Measurements from ENCODE around the gene BBS9. TPM values are rescaled to one million over a fixed set of nuclear protein-coding genes. Genes with fewer than 3 reads are reported as not detected.

BBS9 gene
- total and polyA plus RNA-seq, 2 donors (not counting 3 experiments of a cell fraction or from before 2014, with no cell fraction given): 5.7 to 17.4 TPM

- H3K27ac ChIP-seq (ENCODE audit: insufficient read depth, low read depth, low read length): no peak overlapping the region
- H3K79me2 ChIP-seq (ENCODE audit: control insufficient read depth, insufficient read depth, low read length): no peaks in the 10 kb centered on the region
- DNase-seq (ENCODE audit: low read depth, low spot score) (no peak), FAIRE-seq (no peak)
- no peaks in the 10 kb centered on the region for H3K36me3 ChIP-seq (ENCODE audit: control insufficient read depth in 2 of 2, extremely low read depth in 1 of 2, insufficient read depth in 2 of 2, low read length in 2 of 2)
- no peaks in the 10 kb centered on the region for H3K27me3 ChIP-seq (ENCODE audit: control insufficient read depth in 2 of 2, insufficient read depth in 2 of 2, low read length in 2 of 2)
- intact Hi-C loops (cut with micrococcal nuclease) (no loop called here), dilution Hi-C loops (cut with MboI; ENCODE audit: extremely low pct_ligation_motif_present, low sequenced_read_pairs) (no loop called here)
- H3K9me3 ChIP-seq (replicated peaks; ENCODE audit: control insufficient read depth, insufficient read depth, low read length): no peaks in the 10 kb centered on the region
- no peaks in the 10 kb centered on the region for H4K20me1 ChIP-seq (replicated peaks; ENCODE audit: control insufficient read depth, extremely low read depth, insufficient read depth, low read length)
- POLR2A ChIA-PET: no interaction called here
- H2AFZ ChIP-seq (ENCODE audit: low read depth, low read length): no peak overlapping the region
- H3K4me2 ChIP-seq (ENCODE audit: insufficient read depth, low read length): no peak overlapping the region
- no peak overlapping the region for H3K4me3 ChIP-seq (replicated peaks in 1 of 3; ENCODE audit: insufficient read depth in 1 of 3, low read depth in 1 of 3, low read length in 3 of 3)
- CTCF ChIA-PET: no interaction called here
- no peak overlapping the region for H3K9ac ChIP-seq (replicated peaks; ENCODE audit: extremely low read depth, insufficient read depth, low read length)
- no peak for TF ChIP-seq POLR2A (IDR thresholded peaks at IDR 0.05; ENCODE audit: low read depth, low read length)
- TF ChIP-seq MYC (IDR thresholded peaks at IDR 0.05; ENCODE audit: low read depth, low read length): no peak
- TF ChIP-seq EZH2 (IDR thresholded peaks at IDR 0.05; ENCODE audit: borderline replicate concordance, low read depth, low read length, severe bottlenecking): no peak
- TF ChIP-seq JUN (IDR thresholded peaks at IDR 0.05; ENCODE audit: borderline replicate concordance, insufficient read depth, insufficient read length, low read depth): no peak
- TF ChIP-seq, protein P1, sequence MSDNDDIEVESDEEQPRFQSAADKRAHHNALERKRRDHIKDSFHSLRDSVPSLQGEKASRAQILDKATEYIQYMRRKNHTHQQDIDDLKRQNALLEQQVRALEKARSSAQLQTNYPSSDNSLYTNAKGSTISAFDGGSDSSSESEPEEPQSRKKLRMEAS (IDR thresholded peaks at IDR 0.05; ENCODE audit: insufficient read depth, insufficient read length): no peak
- TF ChIP-seq, protein P2, sequence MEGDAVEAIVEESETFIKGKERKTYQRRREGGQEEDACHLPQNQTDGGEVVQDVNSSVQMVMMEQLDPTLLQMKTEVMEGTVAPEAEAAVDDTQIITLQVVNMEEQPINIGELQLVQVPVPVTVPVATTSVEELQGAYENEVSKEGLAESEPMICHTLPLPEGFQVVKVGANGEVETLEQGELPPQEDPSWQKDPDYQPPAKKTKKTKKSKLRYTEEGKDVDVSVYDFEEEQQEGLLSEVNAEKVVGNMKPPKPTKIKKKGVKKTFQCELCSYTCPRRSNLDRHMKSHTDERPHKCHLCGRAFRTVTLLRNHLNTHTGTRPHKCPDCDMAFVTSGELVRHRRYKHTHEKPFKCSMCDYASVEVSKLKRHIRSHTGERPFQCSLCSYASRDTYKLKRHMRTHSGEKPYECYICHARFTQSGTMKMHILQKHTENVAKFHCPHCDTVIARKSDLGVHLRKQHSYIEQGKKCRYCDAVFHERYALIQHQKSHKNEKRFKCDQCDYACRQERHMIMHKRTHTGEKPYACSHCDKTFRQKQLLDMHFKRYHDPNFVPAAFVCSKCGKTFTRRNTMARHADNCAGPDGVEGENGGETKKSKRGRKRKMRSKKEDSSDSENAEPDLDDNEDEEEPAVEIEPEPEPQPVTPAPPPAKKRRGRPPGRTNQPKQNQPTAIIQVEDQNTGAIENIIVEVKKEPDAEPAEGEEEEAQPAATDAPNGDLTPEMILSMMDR (IDR thresholded peaks at IDR 0.05; ENCODE audit: extremely low read depth in 1 of 2, insufficient read depth in 1 of 2, low read depth in 1 of 2, low read length in 2 of 2): no peak
- no peaks in the 10 kb centered on the region for H3K9me1 ChIP-seq (replicated peaks; ENCODE audit: control insufficient read depth, extremely low read depth, insufficient read depth, low read length)
- no TSS peak for BruUV-seq (replicated peaks)
- H3K4me1 ChIP-seq (ENCODE audit: control insufficient read depth, extremely low read depth, insufficient read depth, low read length): no peaks in the 10 kb centered on the region
Observed at GRCh38 chr7:33399528-33400213, 270.3 kb downstream of the BBS9 start.

Data from endothelial cell of umbilical vein (primary cell).